Esophagus squamous epithelium (tissue), 4 donors: ENCODE data around the gene EEF1A1.

Experiments used
- CTCF ChIP-seq, 6 experiments: fragments of 450-650 bp in 4 of 6; fragments of 200-600 bp in 2 of 6; sonication (generic) in 2 of 6; IDR thresholded peaks; one replicate each; pipeline ENCODE4 v1.5.1; 2016 to 2019; ENCODE audit warnings: antibody characterized with exemption in 6 of 6, mild to moderate bottlenecking in 4 of 6, moderate library complexity in 4 of 6
- POLR2A ChIP-seq, 4 donors: fragments of 450-650 bp; IDR thresholded peaks; one replicate each; pipeline ENCODE4 v1.6.1; 2017; ENCODE audit warnings: antibody characterized with exemption in 4 of 4, mild to moderate bottlenecking in 4 of 4, moderate library complexity in 3 of 4

GRCh38 chr6:73534628-73535027 is 13.8 kb upstream of the EEF1A1 start:
- no peak for TF ChIP-seq CTCF (IDR thresholded peaks at IDR 0.05)
- TF ChIP-seq POLR2A (IDR thresholded peaks at IDR 0.05): no peak
